GM12874 (cell line): Measurements from ENCODE around the gene ASAP3.

Experiments
- TF ChIP-seq, protein P1 (sequence below): IDR thresholded peaks from 2 replicates; pipeline ENCODE4 v1.5.1; 2011; ENCODE audit warnings: low read depth, mild to moderate bottlenecking, control low read depth, low read length, moderate library complexity; ENCODE audit not compliant: insufficient read depth

ASAP3 gene

DNA sequence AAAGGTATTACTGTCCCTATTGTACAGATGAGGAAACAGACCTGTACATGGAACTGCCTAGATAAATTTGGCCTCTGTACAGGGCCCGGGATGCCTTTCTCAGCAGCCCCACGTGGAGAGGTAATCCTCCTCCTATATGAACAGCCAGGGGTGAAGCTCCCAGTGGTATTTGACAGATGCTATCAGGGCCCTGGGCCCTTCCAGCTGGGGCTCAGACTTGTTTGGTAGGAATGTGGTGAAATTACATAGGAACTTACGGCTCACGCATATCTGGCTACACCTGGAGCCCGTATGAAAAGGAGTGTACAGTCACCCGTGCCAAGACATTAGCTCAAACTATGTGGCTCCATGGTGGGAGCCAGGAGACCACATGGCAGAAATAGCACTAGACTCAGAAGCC, 34.7 kb downstream of the ASAP3 start:
- TF ChIP-seq, protein P1, sequence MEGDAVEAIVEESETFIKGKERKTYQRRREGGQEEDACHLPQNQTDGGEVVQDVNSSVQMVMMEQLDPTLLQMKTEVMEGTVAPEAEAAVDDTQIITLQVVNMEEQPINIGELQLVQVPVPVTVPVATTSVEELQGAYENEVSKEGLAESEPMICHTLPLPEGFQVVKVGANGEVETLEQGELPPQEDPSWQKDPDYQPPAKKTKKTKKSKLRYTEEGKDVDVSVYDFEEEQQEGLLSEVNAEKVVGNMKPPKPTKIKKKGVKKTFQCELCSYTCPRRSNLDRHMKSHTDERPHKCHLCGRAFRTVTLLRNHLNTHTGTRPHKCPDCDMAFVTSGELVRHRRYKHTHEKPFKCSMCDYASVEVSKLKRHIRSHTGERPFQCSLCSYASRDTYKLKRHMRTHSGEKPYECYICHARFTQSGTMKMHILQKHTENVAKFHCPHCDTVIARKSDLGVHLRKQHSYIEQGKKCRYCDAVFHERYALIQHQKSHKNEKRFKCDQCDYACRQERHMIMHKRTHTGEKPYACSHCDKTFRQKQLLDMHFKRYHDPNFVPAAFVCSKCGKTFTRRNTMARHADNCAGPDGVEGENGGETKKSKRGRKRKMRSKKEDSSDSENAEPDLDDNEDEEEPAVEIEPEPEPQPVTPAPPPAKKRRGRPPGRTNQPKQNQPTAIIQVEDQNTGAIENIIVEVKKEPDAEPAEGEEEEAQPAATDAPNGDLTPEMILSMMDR: no peak

DNA sequence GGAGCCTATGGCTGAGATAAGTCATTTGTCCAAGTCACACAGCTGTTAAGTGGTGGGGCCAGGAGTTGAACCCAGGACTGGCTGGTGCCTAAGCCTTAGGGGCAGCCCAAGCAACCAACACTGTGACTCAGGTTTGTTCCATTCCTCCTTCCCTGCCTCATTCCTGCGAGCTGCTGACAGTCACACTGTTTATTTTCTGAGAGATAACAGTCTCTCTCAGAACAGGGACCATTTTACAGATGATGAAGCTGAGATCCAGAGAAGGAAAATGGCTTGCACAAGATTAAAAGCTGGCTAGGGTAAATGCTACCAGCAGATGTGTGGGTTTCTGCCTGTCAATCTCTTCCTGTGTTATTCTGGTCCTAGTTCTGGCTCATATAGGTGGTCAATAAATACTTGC, 35.1 kb downstream of the ASAP3 start:
- TF ChIP-seq, protein P1: no peak

DNA sequence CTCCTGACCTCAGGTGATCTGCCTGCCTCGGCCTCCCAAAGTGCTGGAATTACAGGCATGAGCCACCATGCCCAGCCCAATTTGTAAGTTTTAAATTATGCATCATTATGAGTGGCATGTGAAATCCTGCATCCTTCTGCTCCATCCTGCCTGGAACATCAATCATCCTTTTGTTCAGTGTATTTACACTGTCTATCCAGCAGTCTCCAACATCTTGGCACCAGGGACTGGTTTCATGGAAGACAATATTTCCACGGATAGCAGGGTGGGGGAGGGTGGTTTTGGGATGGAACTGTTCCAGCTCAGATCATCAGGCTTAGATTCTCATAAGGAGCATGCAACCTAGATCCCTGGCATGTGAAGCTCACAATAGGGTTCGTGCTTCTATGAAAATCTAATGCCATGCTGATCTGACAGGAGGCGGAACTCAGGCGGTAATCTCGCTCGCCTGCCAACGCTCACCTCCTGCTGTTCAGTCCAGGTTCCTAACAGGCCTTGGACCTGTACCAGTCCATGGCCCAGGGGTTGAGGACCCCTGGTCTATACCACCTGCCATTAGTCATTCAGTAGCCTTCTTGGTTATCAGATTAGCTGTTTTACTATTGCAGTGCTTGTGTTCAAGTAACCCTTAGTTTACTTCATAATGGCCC, 37.2 kb downstream of the ASAP3 start:
- TF ChIP-seq, protein P1: no peak

DNA sequence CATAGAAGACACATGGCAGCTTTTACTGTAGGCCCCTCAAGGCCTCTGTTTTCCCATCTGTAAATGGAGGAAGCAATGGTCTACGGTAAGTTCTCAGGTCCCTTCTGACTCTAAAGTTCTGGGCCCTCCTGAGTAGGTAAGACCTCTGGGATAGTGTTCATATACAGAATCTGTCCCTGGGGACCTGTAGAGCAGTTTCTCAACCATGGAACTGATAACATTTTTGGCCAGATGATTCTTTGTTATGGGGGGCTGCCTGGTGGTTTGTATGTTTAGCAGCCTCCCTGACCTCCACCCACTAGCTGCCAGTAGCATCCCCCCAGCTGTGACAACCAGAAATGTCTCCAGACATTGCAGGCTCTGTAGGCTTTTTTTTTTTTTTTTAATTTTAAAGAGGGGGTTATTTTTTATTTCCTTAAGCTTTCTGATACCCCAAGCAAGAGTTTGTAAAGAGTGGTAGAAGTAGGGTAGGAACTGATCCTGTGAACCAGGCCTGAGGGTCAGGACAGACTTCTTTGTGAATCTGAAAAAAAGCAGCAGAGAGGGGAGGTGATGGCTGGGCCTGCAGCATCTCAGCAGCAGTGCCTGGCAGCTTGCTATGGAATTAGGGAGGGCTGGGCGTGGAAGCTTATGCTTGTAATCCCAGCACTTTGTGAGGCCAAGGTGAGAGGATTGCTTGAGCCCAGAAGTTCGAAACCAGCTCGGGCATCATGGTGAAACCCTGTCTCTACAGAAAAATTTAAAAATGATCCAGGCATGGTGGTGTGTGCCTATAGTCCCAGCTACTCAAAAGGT, 39.2 kb downstream of the ASAP3 start:
- TF ChIP-seq, protein P1: no peak

DNA sequence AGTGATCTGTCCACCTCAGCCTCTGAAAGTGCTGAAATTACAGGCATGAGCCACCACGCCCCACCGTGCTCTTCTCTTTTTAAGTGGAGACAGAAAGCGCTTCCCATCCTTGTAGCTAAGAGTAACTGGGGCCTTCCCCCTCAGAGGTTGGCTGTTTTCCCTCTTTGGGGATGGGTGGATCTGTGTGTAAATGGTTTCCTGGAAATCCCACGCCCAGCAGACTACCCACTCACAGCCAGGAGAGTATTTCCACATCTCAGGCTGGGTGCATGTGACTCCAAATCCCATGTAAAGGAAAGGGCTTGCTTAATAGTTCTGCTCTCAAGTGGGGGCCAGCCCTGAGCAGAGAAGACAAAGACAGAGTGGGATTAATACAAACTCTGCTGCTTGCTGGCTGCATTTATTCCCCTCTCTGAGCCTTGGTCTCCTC, 39.9 kb downstream of the ASAP3 start:
- TF ChIP-seq, protein P1: no peak

DNA sequence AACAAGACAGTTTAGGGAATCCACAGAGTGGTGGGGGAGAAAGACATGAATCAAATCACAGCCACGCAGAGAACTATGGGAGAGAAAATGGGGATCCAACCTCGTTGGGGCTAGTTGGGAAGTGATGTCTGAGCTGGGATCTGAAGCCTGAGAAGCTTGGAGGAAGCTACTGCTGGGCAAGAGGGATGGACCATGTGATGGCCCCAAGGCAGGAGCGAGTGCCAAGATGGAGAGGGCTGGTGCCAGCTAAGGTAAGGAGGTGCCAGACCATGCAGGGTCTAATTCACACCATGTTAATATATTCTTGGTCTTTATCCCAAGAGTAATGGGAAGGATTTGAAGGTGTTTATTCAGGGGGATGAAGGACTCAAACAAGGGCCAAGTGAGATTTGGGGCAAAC, 41.2 kb downstream of the ASAP3 start:
- TF ChIP-seq, protein P1: no peak

DNA sequence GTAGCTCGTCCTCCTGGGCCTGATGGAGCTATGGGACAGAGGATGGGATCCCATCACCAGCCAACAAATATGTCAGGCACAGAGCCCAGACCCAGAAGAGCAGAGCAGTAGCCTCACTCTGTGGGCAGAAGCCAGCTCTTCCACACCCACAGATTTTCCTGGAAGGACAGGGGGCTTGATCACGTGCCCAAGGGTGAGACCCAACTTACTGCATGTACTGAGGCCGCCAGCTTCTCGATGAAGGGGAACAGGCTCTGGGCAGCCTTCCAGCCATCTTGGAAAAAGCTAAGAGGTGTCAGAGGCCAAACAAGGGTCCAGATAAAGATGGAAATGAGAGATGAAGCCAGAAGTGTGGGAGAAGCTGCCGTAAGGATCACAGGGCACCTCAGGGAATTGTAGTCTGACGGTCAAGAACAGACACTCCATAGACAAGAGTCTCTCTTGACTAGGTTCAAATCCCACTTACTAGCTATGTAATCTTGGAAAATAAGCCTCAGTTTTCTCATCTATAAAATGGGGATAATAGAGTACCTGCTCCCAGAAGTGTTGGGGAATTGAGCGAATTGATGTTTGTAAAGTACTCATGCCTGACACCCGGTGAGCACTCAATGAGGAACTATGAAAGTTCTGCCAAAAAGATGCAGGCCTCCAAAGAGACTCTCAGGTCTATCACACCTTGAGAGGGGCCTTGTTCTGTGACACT, 42.4 kb downstream of the ASAP3 start:
- TF ChIP-seq, protein P1: no peak
